Activated CD8-positive, alpha-beta T cell treated with anti-CD3 and anti-CD28 coated beads for 36 hours (primary cell): ENCODE measurements around the gene MLC1. TPM values are rescaled to one million over a fixed set of nuclear protein-coding genes. Genes with fewer than 3 reads are reported as not detected.

Experiments
- ATAC-seq: fragments of 200-7000 bp; cut with Tn5 transposase; one replicate; pipeline ENCODE4 v1.10.0; 2021; ENCODE audit warnings: mild to moderate bottlenecking, moderate library complexity
- CTCF ChIA-PET: fragments of 350-600 bp; sonication (Branson Sonifier 250); formaldehyde crosslinking; loops from one replicate; lab custom pipeline; 2021; ENCODE audit warnings: antibody characterized with exemption; lab: Charles Lee
- POLR2A ChIA-PET: fragments of 350-600 bp; sonication (Branson Sonifier 250); formaldehyde crosslinking; loops from one replicate; lab custom pipeline; 2021; ENCODE audit warnings: antibody characterized with exemption; lab: Charles Lee
- DNase-seq: peaks from one replicate; pipeline ENCODE4 v3.0.0-alpha.2; 2020
- H3K27ac Mint-ChIP-seq: one replicate; pipeline ENCODE4 v1.8.0; 2021; ENCODE audit warnings: mild to moderate bottlenecking, mixed read lengths
- H3K27me3 Mint-ChIP-seq: one replicate; pipeline ENCODE4 v1.8.0; 2021; ENCODE audit warnings: mixed read lengths
- H3K36me3 Mint-ChIP-seq: one replicate; pipeline ENCODE4 v1.8.0; 2021; ENCODE audit warnings: low read depth, mixed read lengths
- H3K4me1 Mint-ChIP-seq: one replicate; pipeline ENCODE4 v1.8.0; 2021; ENCODE audit warnings: low read depth, mixed read lengths
- H3K4me3 Mint-ChIP-seq: one replicate; pipeline ENCODE4 v1.8.0; 2021; ENCODE audit warnings: mild to moderate bottlenecking, moderate library complexity, mixed read lengths
- H3K9me3 Mint-ChIP-seq: one replicate; pipeline ENCODE4 v1.8.0; 2021; ENCODE audit warnings: mixed read lengths
- intact Hi-C: fragments of 100-400 bp; cut with micrococcal nuclease; formaldehyde crosslinking; loops from one replicate; pipeline ENCODE4 v1.10.0; 2022
- total RNA-seq, 2 experiments: library from RNA; stranded (reverse); gene quantifications; one replicate each; pipeline ENCODE4 v1.2.3, GENCODE V29; 2021
- TF ChIP-seq, protein P1 (sequence below): fragments of 200-600 bp; IDR thresholded peaks from one replicate; pipeline ENCODE4 v1.8.0; 2022; ENCODE audit warnings: antibody characterized with exemption, mild to moderate bottlenecking

MLC1 gene
- total RNA-seq, 2 experiments from 2014 or later: 1.3 to 1.5 TPM

DNA sequence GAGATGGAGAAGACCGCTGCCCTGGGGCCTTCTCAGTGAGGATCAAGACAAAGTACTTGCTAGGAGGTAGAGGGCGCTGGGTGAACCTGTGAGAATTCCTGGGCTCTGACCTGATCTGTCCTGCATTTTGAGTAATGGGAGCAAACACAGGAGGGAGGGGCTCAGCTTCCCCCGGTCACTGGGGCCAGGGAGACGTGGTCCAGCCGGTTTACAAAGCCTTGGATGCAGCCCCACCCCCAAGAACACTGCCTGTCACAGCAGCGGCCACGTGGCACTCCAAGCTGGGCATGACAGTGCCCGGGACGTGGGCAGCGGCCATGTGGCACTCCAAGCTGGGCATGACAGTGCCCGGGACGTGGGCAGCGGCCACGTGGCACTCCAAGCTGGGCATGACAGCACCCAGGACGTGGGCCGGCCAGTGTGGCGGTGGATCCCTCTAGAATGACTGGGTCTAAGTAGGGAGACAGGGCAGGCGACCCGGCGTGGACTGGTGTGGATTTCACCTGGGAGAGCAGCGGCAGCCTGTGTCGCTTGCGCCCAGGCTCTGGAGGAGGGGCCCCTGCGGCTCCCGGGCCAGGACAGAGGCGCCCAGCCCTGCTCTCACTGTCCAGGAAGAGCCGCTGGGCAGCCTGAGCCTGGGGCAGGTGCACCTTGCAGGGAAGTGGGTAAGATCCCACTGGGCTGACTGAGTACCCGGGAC lies 24.6 kb downstream of the MLC1 start:
- CTCF ChIA-PET: no interaction called here
- DNase-seq (no peak), ATAC-seq (no peak)
- TF ChIP-seq, protein P1, sequence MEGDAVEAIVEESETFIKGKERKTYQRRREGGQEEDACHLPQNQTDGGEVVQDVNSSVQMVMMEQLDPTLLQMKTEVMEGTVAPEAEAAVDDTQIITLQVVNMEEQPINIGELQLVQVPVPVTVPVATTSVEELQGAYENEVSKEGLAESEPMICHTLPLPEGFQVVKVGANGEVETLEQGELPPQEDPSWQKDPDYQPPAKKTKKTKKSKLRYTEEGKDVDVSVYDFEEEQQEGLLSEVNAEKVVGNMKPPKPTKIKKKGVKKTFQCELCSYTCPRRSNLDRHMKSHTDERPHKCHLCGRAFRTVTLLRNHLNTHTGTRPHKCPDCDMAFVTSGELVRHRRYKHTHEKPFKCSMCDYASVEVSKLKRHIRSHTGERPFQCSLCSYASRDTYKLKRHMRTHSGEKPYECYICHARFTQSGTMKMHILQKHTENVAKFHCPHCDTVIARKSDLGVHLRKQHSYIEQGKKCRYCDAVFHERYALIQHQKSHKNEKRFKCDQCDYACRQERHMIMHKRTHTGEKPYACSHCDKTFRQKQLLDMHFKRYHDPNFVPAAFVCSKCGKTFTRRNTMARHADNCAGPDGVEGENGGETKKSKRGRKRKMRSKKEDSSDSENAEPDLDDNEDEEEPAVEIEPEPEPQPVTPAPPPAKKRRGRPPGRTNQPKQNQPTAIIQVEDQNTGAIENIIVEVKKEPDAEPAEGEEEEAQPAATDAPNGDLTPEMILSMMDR: no peak
- Mint-ChIP-seq H3K36me3 (no peaks in the 10 kb centered on the region), H3K27me3 (peaks cover 22% of the 10 kb centered on the region), H3K27ac (no peak overlapping the region), H3K4me1 (no peaks in the 10 kb centered on the region), H3K4me3 (no peak overlapping the region), H3K9me3 (no peaks in the 10 kb centered on the region)
- POLR2A ChIA-PET: no interaction called here
- intact Hi-C loops: no loop called here

DNA sequence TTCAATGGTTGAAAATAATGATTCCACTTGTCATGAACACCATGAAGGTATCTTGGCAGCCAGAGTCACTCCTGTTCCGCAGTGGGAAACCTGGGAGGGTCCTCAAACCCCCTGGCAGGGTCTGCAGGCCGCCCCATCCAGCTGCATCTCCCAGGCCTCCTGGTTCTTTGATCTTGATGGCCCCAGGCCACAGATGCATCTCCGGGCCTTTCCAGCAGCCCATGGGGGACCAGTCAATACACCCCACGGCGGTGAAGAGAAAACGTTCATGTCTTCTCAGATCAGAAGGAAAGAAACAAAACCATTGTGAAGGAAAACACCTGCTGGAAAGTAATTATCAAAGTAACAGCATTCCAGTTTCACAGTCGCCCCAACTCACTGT lies 25.4 kb downstream of the MLC1 start:
- ChIA-PET CTCF (interaction anchor here (1.2 kb wide), 1 partner anchor 26 kb away, joined by 3 read pairs; the partner anchor contains the start of gene MLC1), POLR2A (interaction anchor here (1.2 kb wide), 1 partner anchor 10 kb away, joined by 3 read pairs; no protein-coding TSS in a partner anchor)
- Mint-ChIP-seq H3K9me3 (no peaks in the 10 kb centered on the region), H3K36me3 (no peaks in the 10 kb centered on the region), H3K27ac (no peak overlapping the region), H3K27me3 (peaks cover 22% of the 10 kb centered on the region), H3K4me1 (no peaks in the 10 kb centered on the region), H3K4me3 (no peak overlapping the region)
- TF ChIP-seq, protein P1: no peak
- DNase-seq (no peak), ATAC-seq (no peak)
- intact Hi-C loops: no loop called here

DNA sequence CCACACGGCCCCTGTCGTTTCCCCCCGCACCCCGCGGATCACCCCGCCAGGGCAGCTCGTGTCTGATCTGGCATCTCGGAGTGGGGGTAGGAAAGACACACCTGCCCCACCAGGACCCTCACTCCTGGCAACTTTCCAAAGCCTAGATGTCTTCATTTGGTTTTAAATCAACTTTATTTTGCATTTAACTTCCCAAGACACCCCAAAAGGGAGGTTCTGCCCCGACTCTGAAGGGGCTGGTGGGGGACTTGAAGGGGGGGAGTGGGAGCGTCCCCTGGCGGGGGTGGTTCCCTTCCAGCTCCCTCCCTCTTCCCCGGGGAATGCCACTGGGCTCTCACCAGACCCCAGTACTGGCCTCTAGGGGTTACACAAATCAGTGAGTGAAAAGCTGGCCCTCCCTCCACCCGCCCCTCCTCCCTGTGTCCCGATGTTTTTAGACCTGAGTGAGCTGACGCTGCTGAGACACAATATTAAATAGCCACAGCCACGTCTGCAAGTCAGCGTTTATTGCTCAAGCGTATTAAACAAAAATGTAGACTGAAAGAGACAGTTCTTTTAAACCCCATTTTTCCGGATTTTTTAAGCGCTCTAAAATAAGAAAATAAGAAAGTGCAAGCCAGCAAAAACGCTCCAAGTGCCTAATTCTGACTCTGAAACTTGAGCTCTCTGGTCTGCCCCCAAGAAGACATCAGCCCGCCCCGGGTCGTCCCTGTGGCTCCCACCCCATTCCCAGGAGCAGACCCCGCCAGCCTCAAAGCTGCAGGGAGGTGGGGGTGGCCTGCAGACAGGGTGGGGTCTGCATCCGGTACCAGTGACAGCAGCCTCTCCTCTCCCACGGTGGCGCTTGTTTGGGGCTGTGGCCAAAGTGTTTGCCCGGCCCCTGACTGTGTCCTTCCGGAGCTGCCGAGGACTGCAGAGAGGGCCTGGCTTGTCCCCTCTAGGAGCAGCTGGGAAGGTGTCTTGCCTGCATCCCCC lies 26.0 kb downstream of the MLC1 start:
- H3K27ac Mint-ChIP-seq: no peak overlapping the region
- TF ChIP-seq, protein P1: no peak
- ChIA-PET POLR2A (interaction anchor here (1.2 kb wide), 1 partner anchor 9 kb away, joined by 3 read pairs; no protein-coding TSS in a partner anchor), CTCF (interaction anchor here (0.7 to 1.2 kb wide), 2 partner anchors 26 to 29 kb away, joined by 3 to 4 read pairs; partner anchors contain the start of gene MLC1)
- no peak overlapping the region for H3K4me3 Mint-ChIP-seq
- H3K4me1 Mint-ChIP-seq: no peaks in the 10 kb centered on the region
- no peak for DNase-seq
- no peak for ATAC-seq
- H3K27me3 Mint-ChIP-seq: peaks cover 22% of the 10 kb centered on the region
- H3K9me3 Mint-ChIP-seq: no peaks in the 10 kb centered on the region
- intact Hi-C loops: no loop called here
- no peaks in the 10 kb centered on the region for H3K36me3 Mint-ChIP-seq

DNA sequence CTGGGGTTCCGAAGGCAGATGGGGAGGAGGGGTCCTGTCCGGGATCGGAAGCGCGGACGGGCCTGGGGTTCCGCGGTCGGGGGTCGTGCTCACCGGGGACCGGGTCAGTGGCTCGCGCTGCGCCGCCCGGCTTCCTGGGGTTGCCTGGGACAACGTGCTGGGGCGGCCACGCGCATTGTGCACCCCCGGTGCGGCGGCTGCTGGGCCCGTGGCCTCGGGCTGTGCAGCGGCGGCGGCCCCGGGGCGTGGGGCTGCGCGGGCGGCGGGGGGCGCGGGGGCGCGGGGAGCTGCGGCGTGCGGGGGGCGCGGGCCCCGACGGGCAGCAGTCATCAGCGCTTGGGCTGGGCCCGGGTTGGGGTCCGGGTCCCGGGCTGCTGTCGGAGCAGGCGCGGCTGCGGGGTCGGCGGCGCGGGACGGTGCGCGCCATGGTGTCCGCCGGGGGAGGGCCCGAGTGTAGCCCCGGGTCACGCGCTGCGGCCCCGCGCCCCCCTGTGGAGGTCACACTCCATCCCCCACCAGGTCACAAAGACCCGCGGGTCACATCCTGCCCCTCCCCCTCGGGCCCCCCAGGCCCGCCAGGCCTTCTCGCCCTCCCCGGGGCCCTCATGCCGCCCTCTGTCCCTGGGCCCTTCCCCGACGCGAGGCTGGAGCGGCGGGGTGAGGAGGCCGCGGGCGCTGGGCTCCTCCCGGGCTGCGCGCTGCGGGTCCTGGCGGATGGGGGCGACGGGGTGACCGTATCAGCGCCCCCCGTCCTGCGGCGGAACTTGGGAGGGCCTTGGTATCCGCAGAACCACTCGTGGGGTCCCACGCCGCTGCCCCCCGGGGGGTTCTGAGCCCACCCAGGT lies 26.9 kb downstream of the MLC1 start, which contains the start of gene TTLL8:
Gene TTLL8 (minus strand): TSS at position 238 of the 845 bp plus-strand sequence.
- Mint-ChIP-seq H3K27me3 (peaks cover 22% of the 10 kb centered on the region), H3K9me3 (peaks cover under 1% of the 10 kb centered on the region), H3K36me3 (no peaks in the 10 kb centered on the region), H3K4me1 (no peaks in the 10 kb centered on the region), H3K4me3 (no peak within 1 kb of the TSS), H3K27ac (no peak within 1 kb of the TSS)
- ChIA-PET POLR2A (no interaction called here), CTCF (interaction anchor here (1.2 kb wide), 1 partner anchor 27 kb away, joined by 3 read pairs; the partner anchor contains the start of gene MLC1)
- intact Hi-C loops: no loop called here
- TF ChIP-seq, protein P1: no peak
- no peak for DNase-seq
- no peak for ATAC-seq
